Cortex of kidney (tissue), 1 donor: Measurements from ENCODE around the gene GDF2.

ENCODE experiments used
- DNase-seq: peaks from one replicate; lab custom pipeline; 2025; lab: John Stamatoyannopoulos, UW

The GDF2 gene

GRCh38 chr10:47353351-47353750 lies 31.1 kb downstream of the GDF2 start:
- no peak for DNase-seq

- no peak for DNase-seq
These were observed 31.9 kb downstream of the GDF2 start for GRCh38 chr10:47354165-47354564.

GRCh38 chr10:47354900-47355299 lies 32.6 kb downstream of the GDF2 start:
- DNase-seq, result no peak

GRCh38 chr10:47356708-47357107 lies 34.5 kb downstream of the GDF2 start:
- DNase-seq, result no peak

GRCh38 chr10:47357131-47357582 lies 34.9 kb downstream of the GDF2 start:
- DNase-seq, result no peak

- no peak for DNase-seq
These were observed 35.7 kb downstream of the GDF2 start for GRCh38 chr10:47357911-47358310.

GRCh38 chr10:47358457-47358856 lies 36.2 kb downstream of the GDF2 start:
- DNase-seq, result no peak

- DNase-seq, result no peak
These were observed 36.8 kb downstream of the GDF2 start for GRCh38 chr10:47359101-47359500.

- no peak for DNase-seq
These were observed 37.6 kb downstream of the GDF2 start for GRCh38 chr10:47359626-47360418.

- no peak for DNase-seq
These were observed 38.3 kb downstream of the GDF2 start for GRCh38 chr10:47360419-47361040.

- no peak for DNase-seq
These were observed 39.0 kb downstream of the GDF2 start for GRCh38 chr10:47361293-47361692.

GRCh38 chr10:47362199-47362598 lies 39.9 kb downstream of the GDF2 start:
- no peak for DNase-seq

- no peak for DNase-seq
These were observed 41.5 kb downstream of the GDF2 start for GRCh38 chr10:47363781-47364180.

- no peak for DNase-seq
These were observed 42.1 kb downstream of the GDF2 start for GRCh38 chr10:47364366-47364765.

- no peak for DNase-seq
These were observed 42.7 kb downstream of the GDF2 start for GRCh38 chr10:47364911-47365310.

GRCh38 chr10:47365431-47366180 lies 43.4 kb downstream of the GDF2 start:
- no peak for DNase-seq

- no peak for DNase-seq
These were observed 44.0 kb downstream of the GDF2 start for GRCh38 chr10:47366181-47366631.

- DNase-seq, result no peak
These were observed 44.6 kb downstream of the GDF2 start for GRCh38 chr10:47366731-47367460.

- no peak for DNase-seq
These were observed 45.4 kb downstream of the GDF2 start for GRCh38 chr10:47367646-47368045.

GRCh38 chr10:47368431-47369180 lies 46.4 kb downstream of the GDF2 start:
- DNase-seq, result no peak

GRCh38 chr10:47369251-47369894 lies 47.1 kb downstream of the GDF2 start:
- no peak for DNase-seq
